HG03066 (cell line): ENCODE data around the gene MISP.

Experiments
- ATAC-seq: cut with Tn5 transposase; IDR thresholded peaks from one replicate; pipeline ENCODE4 v1.9.1; 2021; ENCODE audit warnings: low read depth; ENCODE audit not compliant: unreplicated experiment

The MISP gene

GRCh38 chr19:771332-771785 lies 20.4 kb downstream of the MISP start:
- no peak for ATAC-seq

GRCh38 chr19:772063-772462 lies 21.2 kb downstream of the MISP start:
- no peak for ATAC-seq

GRCh38 chr19:772730-773436 lies 22.0 kb downstream of the MISP start:
- ATAC-seq = no peak

GRCh38 chr19:776549-776948 lies 25.6 kb downstream of the MISP start:
- no peak for ATAC-seq

- ATAC-seq = no peak
Measured at GRCh38 chr19:778910-779653, 28.2 kb downstream of the MISP start.

- no peak for ATAC-seq
Measured at GRCh38 chr19:780935-781334, 30.0 kb downstream of the MISP start.

GRCh38 chr19:781800-782184 lies 30.9 kb downstream of the MISP start:
- no peak for ATAC-seq

GRCh38 chr19:782185-782877 lies 31.4 kb downstream of the MISP start:
- no peak for ATAC-seq

GRCh38 chr19:782878-783668 lies 32.2 kb downstream of the MISP start:
- ATAC-seq = no peak

GRCh38 chr19:784541-784940 lies 33.6 kb downstream of the MISP start:
- no peak for ATAC-seq

- ATAC-seq = no peak
Measured at GRCh38 chr19:787536-787935, 36.6 kb downstream of the MISP start.

GRCh38 chr19:788686-788982 lies 37.7 kb downstream of the MISP start:
- no peak for ATAC-seq

GRCh38 chr19:788983-789700 lies 38.2 kb downstream of the MISP start:
- ATAC-seq = no peak

GRCh38 chr19:789701-790060 lies 38.8 kb downstream of the MISP start:
- no peak for ATAC-seq

- no peak for ATAC-seq
Measured at GRCh38 chr19:791007-791566, 40.2 kb downstream of the MISP start.

GRCh38 chr19:791567-792305 lies 40.8 kb downstream of the MISP start:
- ATAC-seq = no peak

GRCh38 chr19:792306-792885 lies 41.5 kb downstream of the MISP start:
- ATAC-seq = no peak

GRCh38 chr19:793806-794205 lies 42.9 kb downstream of the MISP start:
- no peak for ATAC-seq

GRCh38 chr19:795073-795611 lies 44.2 kb downstream of the MISP start:
- no peak for ATAC-seq
